ENCODE measurements around the gene ZNF536.

Gene ZNF536

GRCh38 chr19:30555075-30555790 lies 183.0 kb downstream of the ZNF536 start:
- H3K4me3 ChIP-seq (ENCODE audit: low read depth, low read length) = no peak overlapping the region

- no peak overlapping the region for H3K4me3 ChIP-seq (ENCODE audit: low read depth, low read length)
These were observed 183.6 kb downstream of the ZNF536 start for GRCh38 chr19:30555791-30556110.

- H3K4me3 ChIP-seq (ENCODE audit: low read depth, low read length) = no peak overlapping the region
These were observed 184.1 kb downstream of the ZNF536 start for GRCh38 chr19:30556230-30556711.

DNA sequence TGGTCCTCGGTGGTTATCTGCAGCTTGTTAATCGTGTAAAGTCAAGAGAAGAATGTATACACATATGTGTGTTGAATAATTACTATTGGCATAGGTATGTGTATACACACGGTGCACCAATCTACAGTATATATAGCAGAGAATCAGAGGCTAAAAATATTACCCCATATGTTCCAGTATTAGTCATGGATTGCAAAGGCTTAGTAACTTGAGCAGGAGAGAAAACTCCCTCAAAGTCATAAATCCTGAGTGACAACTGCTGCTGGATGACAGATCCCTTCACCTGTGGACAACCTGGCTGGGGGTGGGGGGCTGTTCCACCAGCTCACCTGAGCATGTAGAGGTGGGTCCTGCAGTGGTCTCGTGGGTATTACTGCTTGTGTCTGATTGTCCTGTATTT lies 185.0 kb downstream of the ZNF536 start:
- no peak overlapping the region for H3K4me3 ChIP-seq (ENCODE audit: low read depth, low read length)

- no peak overlapping the region for H3K4me3 ChIP-seq (ENCODE audit: low read depth, low read length)
These were observed 185.9 kb downstream of the ZNF536 start for GRCh38 chr19:30557927-30558557.

DNA sequence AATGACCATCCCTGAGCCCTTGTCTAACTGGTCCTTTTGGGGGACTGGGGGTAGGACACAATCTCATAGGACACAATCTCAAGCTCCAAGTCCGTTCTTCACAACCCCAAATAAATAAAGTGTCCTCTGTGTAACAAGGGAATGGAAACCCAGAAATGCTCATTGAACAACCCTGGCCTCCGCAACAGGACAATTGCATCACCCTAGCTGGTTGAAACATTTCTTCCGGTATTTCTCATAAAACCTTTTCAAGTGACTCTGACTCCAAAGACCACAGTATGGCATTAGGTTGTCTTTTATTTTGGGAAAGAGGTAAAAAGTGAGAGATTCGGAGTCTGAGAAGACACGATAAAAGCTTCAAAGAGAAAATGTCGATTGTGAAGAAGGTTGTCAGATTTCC lies 186.6 kb downstream of the ZNF536 start:
- H3K4me3 ChIP-seq (ENCODE audit: low read depth, low read length) = no peak overlapping the region

- no peak overlapping the region for H3K4me3 ChIP-seq (ENCODE audit: low read depth, low read length)
These were observed 187.3 kb downstream of the ZNF536 start for GRCh38 chr19:30559446-30559845.

DNA sequence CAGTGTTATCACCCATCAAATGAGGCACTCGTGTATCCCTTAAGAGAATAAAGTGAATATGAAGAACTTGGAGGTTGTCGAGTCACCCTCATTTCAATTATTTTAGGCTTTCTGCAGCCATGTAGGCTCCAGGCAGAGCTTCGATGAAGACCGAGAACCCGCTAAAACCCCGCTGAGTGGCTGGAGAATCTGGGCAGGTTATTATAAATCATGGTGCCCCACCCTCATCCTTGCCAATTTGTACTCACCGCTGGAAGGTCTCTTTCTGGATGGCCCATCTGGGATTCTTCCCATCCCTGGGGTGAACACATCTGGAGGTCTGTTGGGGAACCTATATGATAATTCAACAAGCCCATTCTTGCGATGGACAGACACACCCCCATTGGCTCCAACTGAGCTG lies 190.8 kb downstream of the ZNF536 start:
- H3K4me3 ChIP-seq (ENCODE audit: low read depth, low read length) = no peak overlapping the region

- no peak overlapping the region for H3K4me3 ChIP-seq (ENCODE audit: low read depth, low read length)
These were observed 191.5 kb downstream of the ZNF536 start for GRCh38 chr19:30563691-30564090.

- no peak overlapping the region for H3K4me3 ChIP-seq (ENCODE audit: low read depth, low read length)
These were observed 192.4 kb downstream of the ZNF536 start for GRCh38 chr19:30564551-30565011.

DNA sequence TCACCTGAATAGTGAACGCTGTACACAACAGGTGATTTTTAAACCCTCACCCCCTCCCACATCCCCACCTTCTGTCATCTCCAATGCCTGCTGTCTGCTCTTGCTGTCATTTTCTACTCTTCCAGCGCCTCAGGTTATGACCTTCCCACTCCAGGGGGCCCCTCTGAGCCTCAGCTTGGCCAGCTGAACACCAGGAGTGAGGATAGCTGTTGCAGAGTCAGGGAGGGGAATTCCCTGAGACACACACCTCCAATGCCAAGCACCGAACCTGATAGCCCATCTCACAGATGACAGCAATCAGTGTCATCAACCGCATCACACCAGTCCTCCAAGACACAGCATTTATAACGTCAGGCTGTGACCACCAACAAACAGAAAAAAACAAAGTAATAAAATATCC lies 193.5 kb downstream of the ZNF536 start:
- no peak overlapping the region for H3K4me3 ChIP-seq (ENCODE audit: low read depth, low read length)

DNA sequence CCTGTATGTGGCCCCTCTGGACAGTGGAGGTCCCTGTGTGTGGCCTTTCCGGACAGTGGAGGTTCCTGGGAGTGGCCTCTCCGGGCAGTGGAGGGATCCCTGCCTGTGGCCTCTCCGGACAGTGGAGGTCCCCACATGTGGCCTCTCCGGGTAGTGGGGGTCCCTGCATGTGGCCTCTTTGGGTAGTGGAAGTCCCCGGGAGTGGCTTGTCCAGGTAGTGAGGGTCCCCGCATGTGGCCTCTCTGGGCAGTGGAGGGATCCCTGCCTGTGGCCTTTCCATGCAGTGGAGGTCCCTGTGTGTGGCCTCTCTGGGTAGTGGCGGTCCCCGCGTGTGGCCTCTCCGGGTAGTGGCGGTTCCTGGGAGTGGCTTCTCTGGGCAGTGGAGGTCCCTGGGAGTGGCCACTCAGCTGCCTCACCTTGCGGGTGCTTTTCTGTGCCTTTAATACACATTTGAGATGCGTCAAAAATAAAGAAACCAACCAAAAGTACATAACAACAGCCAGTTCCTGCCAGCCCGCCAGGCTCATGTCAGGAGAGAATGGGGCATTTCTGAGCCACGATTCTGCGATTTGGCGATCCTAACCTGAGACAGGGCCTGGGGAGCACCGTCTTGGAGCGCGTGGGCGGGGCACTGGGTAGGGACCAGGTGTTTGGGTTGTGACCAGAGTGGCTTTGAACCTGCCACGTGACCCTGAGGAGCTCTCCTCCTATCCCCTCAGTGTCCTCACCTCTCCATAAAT lies 194.7 kb downstream of the ZNF536 start:
- H3K4me3 ChIP-seq (ENCODE audit: low read depth, low read length) = no peak overlapping the region

DNA sequence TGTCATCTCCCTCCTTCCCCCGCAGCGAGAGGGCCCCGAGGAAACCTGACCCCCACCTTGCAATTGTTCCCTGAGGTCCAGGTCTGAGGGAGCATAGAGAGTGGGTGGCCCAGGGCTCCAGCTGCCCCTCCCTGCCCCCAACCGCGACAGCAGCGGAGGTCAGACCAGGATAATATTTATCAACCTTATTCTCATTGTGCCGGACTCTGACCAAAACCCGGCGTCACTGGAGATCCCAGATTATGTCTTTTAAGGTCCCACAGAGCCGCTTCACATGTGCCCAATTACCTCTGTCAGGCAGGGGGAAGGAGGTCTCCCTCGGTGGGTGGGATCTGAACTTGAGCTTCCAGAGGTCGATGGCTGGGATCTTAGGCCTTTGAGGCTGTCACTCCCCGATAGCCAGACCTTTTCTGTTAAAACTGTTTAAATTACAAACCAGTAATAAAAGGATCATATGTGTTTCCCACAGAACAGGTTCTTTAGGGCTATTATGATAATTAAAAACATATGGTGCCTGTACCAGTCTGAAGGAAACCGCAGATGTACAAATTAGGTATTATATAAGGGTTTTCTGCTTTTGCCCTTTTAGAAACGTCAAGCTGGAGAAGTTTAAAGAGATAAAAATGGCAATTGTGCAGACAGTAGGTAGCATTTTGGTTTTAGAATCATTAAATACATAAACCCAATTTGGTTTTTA lies 195.5 kb downstream of the ZNF536 start:
- no peak overlapping the region for H3K4me3 ChIP-seq (ENCODE audit: low read depth, low read length)

DNA sequence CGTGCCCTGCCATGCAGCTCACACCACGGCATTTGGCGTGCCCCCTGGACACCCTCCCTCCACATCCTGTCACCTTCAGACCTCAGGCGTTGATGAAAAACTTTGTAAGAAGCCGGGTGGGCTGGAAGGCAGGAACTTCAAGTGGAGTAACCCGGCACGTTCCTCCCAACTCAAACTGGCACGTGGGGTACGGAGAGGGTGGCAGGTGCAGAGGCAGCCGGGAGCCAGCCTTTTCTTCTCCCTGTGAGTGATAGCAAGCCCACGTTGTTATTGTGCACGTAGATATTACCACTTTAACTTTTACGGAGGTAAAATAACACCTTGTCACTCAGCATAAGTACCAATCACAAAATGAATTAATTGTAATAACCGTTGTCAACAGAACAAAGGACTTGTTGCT lies 198.0 kb downstream of the ZNF536 start:
- H3K4me3 ChIP-seq (ENCODE audit: low read depth, low read length) = no peak overlapping the region

DNA sequence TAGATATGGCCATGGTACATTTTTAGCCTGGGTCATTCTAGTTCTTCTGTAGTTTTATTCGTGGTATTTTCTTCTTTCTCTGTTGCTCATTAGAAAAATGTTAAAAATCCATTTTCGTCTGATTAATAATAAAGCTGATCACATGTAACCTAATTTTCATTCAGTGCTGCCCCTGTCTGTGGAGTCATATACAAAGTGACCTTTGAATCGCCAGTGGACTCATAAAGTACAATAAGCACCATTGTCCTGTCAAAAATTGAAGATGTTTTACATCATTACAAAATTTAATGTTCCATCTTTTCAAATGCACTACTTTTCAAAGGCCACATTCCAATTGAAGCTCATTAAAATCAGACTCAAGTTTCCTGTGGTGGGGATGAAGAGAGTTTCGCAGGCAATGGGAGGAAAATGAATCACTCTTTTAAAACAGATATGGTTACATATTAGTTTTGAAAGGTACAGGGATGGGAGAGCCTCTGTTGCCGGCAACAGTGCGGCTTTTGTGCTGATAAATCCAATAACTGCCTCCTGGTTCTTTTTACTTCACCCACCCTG lies 205.4 kb downstream of the ZNF536 start:
- no peak overlapping the region for H3K4me3 ChIP-seq (ENCODE audit: low read depth, low read length)

- H3K4me3 ChIP-seq (ENCODE audit: low read depth, low read length) = no peak overlapping the region
These were observed 207.2 kb downstream of the ZNF536 start for GRCh38 chr19:30579419-30579818.

- H3K4me3 ChIP-seq (ENCODE audit: low read depth, low read length) = no peak overlapping the region
These were observed 208.5 kb downstream of the ZNF536 start for GRCh38 chr19:30580673-30581072.

DNA sequence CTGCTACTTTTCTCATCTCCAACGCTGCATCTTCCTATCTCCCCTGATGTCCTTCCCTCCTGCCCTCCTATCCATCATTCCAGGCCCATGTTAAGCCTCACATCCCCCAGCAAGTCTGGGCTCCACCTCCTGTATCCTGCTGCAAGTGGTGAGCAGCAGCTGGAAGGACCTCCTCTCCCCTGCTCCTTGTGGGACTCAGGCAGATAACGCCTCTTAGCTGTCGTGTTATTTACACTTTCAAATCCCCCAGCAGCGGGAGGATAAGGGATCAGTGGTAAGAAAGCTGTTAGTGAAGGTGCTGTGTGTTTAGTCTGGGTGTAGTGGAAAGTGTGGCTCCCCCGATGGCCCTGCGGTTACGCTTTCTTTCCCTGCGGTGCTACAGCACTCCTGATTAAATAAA lies 211.9 kb downstream of the ZNF536 start:
- no peak overlapping the region for H3K4me3 ChIP-seq (ENCODE audit: low read depth, low read length)

DNA sequence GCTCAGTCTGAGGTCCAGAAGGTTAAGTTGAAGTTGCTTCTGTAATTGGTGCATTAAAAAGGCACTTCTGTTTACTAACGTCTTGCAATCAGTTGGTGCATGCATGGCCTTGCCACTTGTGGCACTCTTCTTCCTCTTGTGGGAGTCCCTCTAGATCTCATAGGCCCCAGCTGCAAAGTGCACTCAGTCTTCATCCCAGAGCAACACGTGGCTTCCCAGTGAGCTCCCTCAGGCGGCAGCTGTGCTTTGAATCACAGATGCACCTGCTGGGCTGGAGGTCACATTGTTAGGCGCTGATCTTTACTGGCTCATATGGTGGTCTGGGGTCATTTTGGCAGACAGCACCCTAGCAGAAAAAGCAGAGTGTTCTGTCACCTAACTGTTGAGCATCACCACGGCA lies 215.7 kb downstream of the ZNF536 start:
- no peak overlapping the region for H3K4me3 ChIP-seq (ENCODE audit: low read depth, low read length)

GRCh38 chr19:30590596-30591229 lies 218.5 kb downstream of the ZNF536 start:
- no peak overlapping the region for H3K4me3 ChIP-seq (ENCODE audit: low read depth, low read length)

DNA sequence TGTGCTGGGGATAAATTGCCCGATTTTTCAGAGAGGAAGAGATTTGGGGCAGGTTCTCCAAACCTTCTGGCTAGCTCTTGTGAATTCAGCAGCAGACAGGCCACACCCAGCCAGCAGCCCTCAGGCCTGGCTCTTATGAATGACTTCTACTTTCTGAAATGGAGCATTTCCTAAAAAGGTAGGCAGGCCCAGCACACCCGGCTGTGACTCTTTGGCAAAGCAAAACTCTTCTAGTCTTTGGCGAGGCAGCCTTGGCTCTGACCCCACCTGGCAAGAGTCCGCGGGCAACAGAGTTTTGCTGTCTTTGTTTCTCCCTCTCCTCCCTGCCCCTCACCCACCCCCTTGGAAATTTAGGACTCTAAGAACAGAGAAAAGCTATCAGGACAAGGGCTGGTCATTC lies 221.2 kb downstream of the ZNF536 start:
- no peak overlapping the region for H3K4me3 ChIP-seq (ENCODE audit: low read depth, low read length)

Measured in iPS-11a (cell line).